ENCODE results near the gene MRPS5.

- no peak for TF ChIP-seq TAF1 (IDR thresholded peaks at IDR 0.05; ENCODE audit: borderline replicate concordance, low read depth, low read length)
- no peak for TF ChIP-seq POLR2A (IDR thresholded peaks at IDR 0.05; ENCODE audit: low read depth, low read length)
Observed at GRCh38 chr2:95044601-95045000, 77.0 kb downstream of the MRPS5 start.
